PFSK-1 (cell line): Measurements from ENCODE around the gene PCID2.

Source experiments
- FOXP2 ChIP-seq: optimal IDR thresholded peaks from 2 replicates; pipeline ENCODE3; 2011; ENCODE audit warnings: borderline replicate concordance, control low read depth, inconsistent platforms; ENCODE audit not compliant: insufficient read depth; ENCODE audit errors: extremely low read length, extremely low read depth
- POLR2AphosphoS5 ChIP-seq: IDR thresholded peaks from 2 replicates; pipeline ENCODE4 v1.6.1; 2012; ENCODE audit warnings: low read depth, mild to moderate bottlenecking, control low read depth, low read length, moderate library complexity
- REST ChIP-seq, 2 experiments: IDR thresholded peaks; 2 replicates each; pipeline versions ENCODE4 v1.6.1 to v1.8.0; 2011 to 2012; ENCODE audit warnings: low read depth in 2 of 2, low read length in 2 of 2, control low read depth in 1 of 2, inconsistent platforms in 1 of 2, mild to moderate bottlenecking in 1 of 2, moderate library complexity in 1 of 2; ENCODE audit not compliant: insufficient read depth in 1 of 2
- SIN3A ChIP-seq: IDR thresholded peaks from 2 replicates; pipeline ENCODE4 v1.6.1; 2012; ENCODE audit warnings: mild to moderate bottlenecking, low read length, moderate library complexity, borderline replicate concordance; ENCODE audit not compliant: insufficient read depth
- TAF1 ChIP-seq: IDR thresholded peaks from 2 replicates; pipeline ENCODE4 v1.6.1; 2012; ENCODE audit warnings: low read length, control low read depth, borderline replicate concordance; ENCODE audit not compliant: insufficient read depth

Gene PCID2

GRCh38 chr13:113145911-113146598, 62.4 kb downstream of the PCID2 start:
- no peak for TF ChIP-seq TAF1
- no peak for TF ChIP-seq SIN3A
- TF ChIP-seq POLR2AphosphoS5: no peak
- TF ChIP-seq FOXP2: no peak
- no peak for TF ChIP-seq REST (IDR thresholded peaks at IDR 0.05; ENCODE audit: insufficient read depth in 1 of 2, low read depth in 2 of 2, low read length in 2 of 2)

GRCh38 chr13:113145496-113145895, 63.0 kb downstream of the PCID2 start:
- TF ChIP-seq REST (IDR thresholded peaks at IDR 0.05; ENCODE audit: insufficient read depth in 1 of 2, low read depth in 2 of 2, low read length in 2 of 2): no peak
- TF ChIP-seq TAF1: no peak
- TF ChIP-seq POLR2AphosphoS5: no peak
- TF ChIP-seq FOXP2: no peak
- no peak for TF ChIP-seq SIN3A

GRCh38 chr13:113144255-113144629, 64.2 kb downstream of the PCID2 start:
- TF ChIP-seq POLR2AphosphoS5 (no peak), FOXP2 (no peak), REST (IDR thresholded peaks at IDR 0.05; ENCODE audit: insufficient read depth in 1 of 2, low read depth in 2 of 2, low read length in 2 of 2) (no peak), TAF1 (no peak), SIN3A (no peak)

GRCh38 chr13:113143466-113144254, 64.8 kb downstream of the PCID2 start:
- no peak for TF ChIP-seq SIN3A
- no peak for TF ChIP-seq TAF1
- TF ChIP-seq POLR2AphosphoS5: no peak
- no peak for TF ChIP-seq REST (IDR thresholded peaks at IDR 0.05; ENCODE audit: insufficient read depth in 1 of 2, low read depth in 2 of 2, low read length in 2 of 2)
- TF ChIP-seq FOXP2: no peak
